HCT116 (cell line): ENCODE measurements around the gene DNAAF8. TPM values are rescaled to one million over a fixed set of nuclear protein-coding genes. Genes with fewer than 3 reads are reported as not detected.

Experiments
- ATAC-seq: fragments of 200-7000 bp; cut with Tn5 transposase; 2 replicates; pipeline ENCODE4 v1.9.1; 2020; ENCODE audit warnings: mild to moderate bottlenecking, moderate library complexity
- BruUV-seq: library from RNA; stranded (reverse); fragments of 400-500 nt; replicated peaks from 2 replicates; lab custom pipeline; 2021; lab: Mats Ljungman, UMichigan
- CTCF ChIA-PET: fragments of 300-600 bp; sonication (Branson Sonifier 250); formaldehyde crosslinking; loops from one replicate; lab custom pipeline; 2021; ENCODE audit warnings: antibody characterized with exemption; lab: Charles Lee
- POLR2A ChIA-PET: fragments of 300-600, 350-600 bp; sonication (Branson Sonifier 250); formaldehyde crosslinking; loops from one replicate; lab custom pipeline; 2021; ENCODE audit warnings: antibody characterized with exemption; lab: Charles Lee
- RAD21 ChIA-PET, 2 experiments: fragments of 300-600 bp; sonication (Branson Sonifier 250); formaldehyde crosslinking; loops; one replicate each; lab custom pipeline; 2023; ENCODE audit warnings: low total read pairs in 2 of 2; ENCODE audit not compliant: uncharacterized antibody in 2 of 2, unreplicated experiment in 2 of 2, low non-redundant PET in 1 of 2; lab: Charles Lee
- DNase-seq: peaks from one replicate; pipeline ENCODE4 v3.0.0-alpha.2; 2010; ENCODE audit warnings: low read depth, low spot score
- H2AFZ ChIP-seq: fragments of 200-600 bp; shearing (Covaris generic), sonication (generic); 2 replicates; pipeline ENCODE4 v1.6.1; 2017; ENCODE audit warnings: low read depth, mixed run types, mixed read lengths, antibody characterized with exemption, low read length; ENCODE audit not compliant: poor library complexity, severe bottlenecking
- H3K27ac ChIP-seq: 2 replicates; pipeline ENCODE4 v1.5.1; 2012; ENCODE audit warnings: low read depth, low read length
- H3K27me3 ChIP-seq: fragments of 200-600 bp; sonication (generic); 2 replicates; pipeline ENCODE4 v1.6.1; 2016; ENCODE audit warnings: mixed run types, low read length, mixed read lengths; ENCODE audit not compliant: insufficient read depth
- H3K36me3 ChIP-seq, 2 experiments: fragments of 200-500 bp in 1 of 2; fragments of 200-600 bp in 1 of 2; sonication (Bioruptor generic) in 1 of 2; sonication (generic) in 1 of 2; 2 replicates each; pipeline versions ENCODE4 v1.5.1 to v1.6.1; 2014 to 2016; ENCODE audit warnings: low read length in 2 of 2, inconsistent platforms in 1 of 2, mixed read lengths in 1 of 2, mixed run types in 1 of 2; ENCODE audit not compliant: insufficient read depth in 2 of 2, control insufficient read depth in 1 of 2
- H3K4me1 ChIP-seq, 2 experiments: fragments of 200-600 bp in 1 of 2; sonication (generic) in 1 of 2; 2 replicates each; pipeline versions ENCODE4 v1.5.1 to v1.6.1; 2012 to 2017; ENCODE audit warnings: low read length in 2 of 2, inconsistent platforms in 1 of 2, mild to moderate bottlenecking in 1 of 2, mixed read lengths in 1 of 2, mixed run types in 1 of 2, moderate library complexity in 1 of 2; ENCODE audit not compliant: insufficient read depth in 2 of 2, control insufficient read depth in 1 of 2
- H3K4me2 ChIP-seq: fragments of 200-600 bp; sonication (generic); 2 replicates; pipeline ENCODE4 v1.6.1; 2017; ENCODE audit warnings: mixed run types, low read length, mixed read lengths
- H3K4me3 ChIP-seq, 2 experiments: fragments of 200-600 bp in 1 of 2; sonication (generic) in 1 of 2; replicated peaks in 1 of 2; 2 replicates each; pipeline ENCODE4 v1.5.1; 2011 to 2016; ENCODE audit warnings: low read length in 2 of 2, control low read depth in 1 of 2, low read depth in 1 of 2, mild to moderate bottlenecking in 1 of 2, mixed read lengths in 1 of 2, mixed run types in 1 of 2
- H3K79me2 ChIP-seq: fragments of 200-600 bp; sonication (generic); 2 replicates; pipeline ENCODE4 v1.6.1; 2017; ENCODE audit warnings: mild to moderate bottlenecking, mixed run types, low read length, moderate library complexity, mixed read lengths; ENCODE audit not compliant: insufficient read depth
- H3K9ac ChIP-seq: fragments of 200-600 bp; sonication (generic); 2 replicates; pipeline ENCODE4 v1.6.1; 2016; ENCODE audit warnings: low read length, mixed read lengths
- H3K9me2 ChIP-seq: fragments of 200-600 bp; sonication (generic), shearing (Covaris generic); 2 replicates; pipeline ENCODE4 v1.6.1; 2017; ENCODE audit warnings: mixed run types, mild to moderate bottlenecking, moderate library complexity; ENCODE audit not compliant: insufficient read depth
- H3K9me3 ChIP-seq, 2 experiments: fragments of 200-500 bp in 1 of 2; fragments of 200-600 bp in 1 of 2; sonication (Bioruptor generic) in 1 of 2; sonication (generic) in 1 of 2; 2 replicates each; pipeline ENCODE4 v1.6.1; 2014 to 2017; ENCODE audit warnings: low read length in 2 of 2, mixed read lengths in 2 of 2, inconsistent platforms in 1 of 2, low read depth in 1 of 2, mild to moderate bottlenecking in 1 of 2, mixed run types in 1 of 2, moderate library complexity in 1 of 2; ENCODE audit not compliant: control insufficient read depth in 1 of 2, insufficient read depth in 1 of 2
- H4K20me1 ChIP-seq: fragments of 200-600 bp; sonication (generic), shearing (Covaris generic); 2 replicates; pipeline ENCODE4 v1.6.1; 2017; ENCODE audit warnings: mixed run types, mild to moderate bottlenecking, moderate library complexity; ENCODE audit not compliant: insufficient read depth
- ATF3 ChIP-seq: IDR thresholded peaks from 2 replicates; pipeline ENCODE4 v1.6.1; 2012
- CEBPB ChIP-seq: IDR thresholded peaks from 2 replicates; pipeline ENCODE4 v1.6.1; 2012; ENCODE audit warnings: low read depth
- CTCF ChIP-seq, 3 experiments: fragments of 200-600 bp in 1 of 3; sonication (generic) in 1 of 3; IDR thresholded peaks in 2 of 3; conservative IDR thresholded peaks in 1 of 3; 2 replicates each; pipeline ENCODE4 v1.5.1; 2012 to 2017; ENCODE audit warnings: low read depth in 2 of 3, low read length in 2 of 3, antibody characterized with exemption in 1 of 3, borderline replicate concordance in 1 of 3, control low read depth in 1 of 3, mild to moderate bottlenecking in 1 of 3, mixed read lengths in 1 of 3, mixed run types in 1 of 3, moderate library complexity in 1 of 3; ENCODE audit not compliant: insufficient read depth in 1 of 3
- EZH2 ChIP-seq: fragments of 200-600 bp; sonication (generic); IDR thresholded peaks from 2 replicates; pipeline ENCODE4 v1.6.1; 2017; ENCODE audit warnings: antibody characterized with exemption, mixed run types
- EZH2phosphoT487 ChIP-seq: fragments of 200-600 bp; IDR thresholded peaks from 2 replicates; pipeline ENCODE4 v1.6.1; 2018; ENCODE audit warnings: antibody characterized with exemption, borderline replicate concordance
- POLR2AphosphoS5 ChIP-seq: IDR thresholded peaks from 2 replicates; pipeline ENCODE4 v1.6.1; 2011; ENCODE audit warnings: mild to moderate bottlenecking, low read depth, low read length, moderate library complexity
- RAD21 ChIP-seq: IDR thresholded peaks from 2 replicates; pipeline ENCODE4 v1.6.1; 2012; ENCODE audit warnings: low read depth, mild to moderate bottlenecking
- REST ChIP-seq: IDR thresholded peaks from 2 replicates; pipeline ENCODE4 v1.6.1; 2012; ENCODE audit warnings: low read depth
- SIN3A ChIP-seq: IDR thresholded peaks from 2 replicates; pipeline ENCODE4 v1.6.1; 2012; ENCODE audit warnings: low read depth
- SP1 ChIP-seq: IDR thresholded peaks from 2 replicates; pipeline ENCODE4 v1.6.1; 2012; ENCODE audit warnings: low read depth
- TCF7L2 ChIP-seq: IDR thresholded peaks from 2 replicates; pipeline ENCODE4 v1.7.0; 2011; ENCODE audit warnings: borderline replicate concordance, inconsistent platforms; ENCODE audit not compliant: insufficient read depth, insufficient read length; ENCODE audit errors: extremely low read depth
- YY1 ChIP-seq: IDR thresholded peaks from 2 replicates; pipeline ENCODE4 v1.6.1; 2011; ENCODE audit warnings: low read length, low read depth, moderate library complexity, mild to moderate bottlenecking; ENCODE audit not compliant: insufficient replicate concordance; ENCODE audit errors: extremely low read depth
- ZBTB33 ChIP-seq: IDR thresholded peaks from 2 replicates; pipeline ENCODE4 v1.6.1; 2011; ENCODE audit warnings: mild to moderate bottlenecking, low read length, moderate library complexity; ENCODE audit not compliant: insufficient replicate concordance; ENCODE audit errors: extremely low read depth
- ZFX ChIP-seq: fragments of 450-650 bp; IDR thresholded peaks from 2 replicates; pipeline ENCODE4 v1.6.1; 2017
- intact Hi-C: fragments of 100-400 bp; cut with micrococcal nuclease; formaldehyde crosslinking; loops from 2 replicates; pipeline ENCODE4 v1.10.0; 2022
- total RNA-seq: library from RNA; stranded (reverse); gene quantifications from one replicate; pipeline ENCODE4 v1.2.1, GENCODE V29; 2021; ENCODE audit not compliant: unreplicated experiment

The DNAAF8 gene
- total RNA-seq, 1 experiment from 2014 or later = 1.0 TPM

GRCh38 chr16:4762205-4762604 is 27.9 kb downstream of the DNAAF8 start (continued):
- TF ChIP-seq ZBTB33 = no peak

- Histone ChIP-seq H3K9me3 (no peaks in the 10 kb centered on the region), H3K27ac (no peak overlapping the region), H3K36me3 (peaks cover 15 to 31% of the 10 kb centered on the region in 2 experiments; a peak in 3 of 4 replicates), H2AFZ (no peak overlapping the region), H3K9me2 (no peaks in the 10 kb centered on the region), H3K79me2 (peaks cover 21% of the 10 kb centered on the region; the same call in 1 of the 2 replicates), H3K4me1 (peaks cover 12 to 19% of the 10 kb centered on the region in 2 experiments), H4K20me1 (no peaks in the 10 kb centered on the region), H3K9ac (no peak overlapping the region), H3K4me3 (no peak overlapping the region), H3K27me3 (no peaks in the 10 kb centered on the region), H3K4me2 (no peak overlapping the region)
- no peak for DNase-seq
- RAD21 ChIA-PET = no interaction called here
- ATAC-seq = no peak
- no TSS peak for BruUV-seq
- CTCF ChIA-PET = no interaction called here
- POLR2A ChIA-PET = no interaction called here
- intact Hi-C loops = no loop called here
- TF ChIP-seq CEBPB (no peak), REST (no peak), RAD21 (no peak), ATF3 (no peak), YY1 (no peak), ZBTB33 (no peak), EZH2 (no peak), POLR2AphosphoS5 (no peak), EZH2phosphoT487 (no peak), SP1 (no peak), ZFX (no peak), TCF7L2 (no peak), SIN3A (no peak), CTCF (IDR thresholded peaks at IDR 0.05 in 2 of 3, conservative IDR thresholded peaks at IDR 0.05 in 1 of 3; ENCODE audit: borderline replicate concordance in 1 of 3, insufficient read depth in 1 of 3, low read depth in 2 of 3, low read length in 2 of 3) (no peak)
These were observed 29.5 kb downstream of the DNAAF8 start for GRCh38 chr16:4763791-4764190.
